Hepatocyte (in vitro differentiated cells): ENCODE data around the gene CDKN3.

Experiments used
- CTCF ChIP-seq: fragments of 200-600 bp; sonication (generic); IDR thresholded peaks from 2 replicates; pipeline ENCODE4 v1.5.1; 2016; ENCODE audit warnings: antibody characterized with exemption, mild to moderate bottlenecking; ENCODE audit not compliant: poor library complexity
- EZH2 ChIP-seq: fragments of 200-600 bp; sonication (generic); IDR thresholded peaks from 2 replicates; pipeline ENCODE4 v1.6.1; 2016; ENCODE audit warnings: antibody characterized with exemption, mild to moderate bottlenecking, borderline replicate concordance

GRCh38 chr14:54348001-54348611 is 48.7 kb upstream of the CDKN3 start:
- TF ChIP-seq EZH2 (no peak), CTCF (peak; percentile 91)
